Parathyroid adenoma (tissue), 2 donors: ENCODE data around the gene EFCAB10.

Source experiments
- H2AFZ ChIP-seq: fragments of 300-600 bp; sonication (generic); one replicate; pipeline ENCODE4 v1.7.0; 2017; ENCODE audit warnings: antibody characterized with exemption, mild to moderate bottlenecking
- H3K27ac ChIP-seq: fragments of 300-600 bp; sonication (generic); one replicate; pipeline ENCODE4 v1.7.0; 2017
- H3K27me3 ChIP-seq: fragments of 300-600 bp; sonication (generic); one replicate; pipeline ENCODE4 v1.7.0; 2017; ENCODE audit warnings: low read length; ENCODE audit not compliant: control insufficient read depth, insufficient read depth
- H3K36me3 ChIP-seq: fragments of 300-600 bp; sonication (generic); one replicate; pipeline ENCODE4 v1.7.0; 2017; ENCODE audit warnings: low read length; ENCODE audit not compliant: control insufficient read depth, insufficient read depth
- H3K4me1 ChIP-seq: fragments of 300-600 bp; sonication (generic); one replicate; pipeline ENCODE4 v1.7.0; 2017; ENCODE audit warnings: control low read depth
- H3K4me2 ChIP-seq: fragments of 300-600 bp; sonication (generic); one replicate; pipeline ENCODE4 v1.7.0; 2017; ENCODE audit warnings: low read length
- H3K4me3 ChIP-seq: fragments of 300-600 bp; sonication (generic); one replicate; pipeline ENCODE4 v1.7.0; 2017; ENCODE audit warnings: low read depth, low read length
- H3K79me2 ChIP-seq: fragments of 300-600 bp; sonication (generic); one replicate; pipeline ENCODE4 v1.7.0; 2017; ENCODE audit warnings: control low read depth
- H3K9ac ChIP-seq: fragments of 300-600 bp; sonication (generic); one replicate; pipeline ENCODE4 v1.7.0; 2017; ENCODE audit warnings: mild to moderate bottlenecking
- H3K9me3 ChIP-seq: fragments of 300-600 bp; sonication (generic); one replicate; pipeline ENCODE4 v1.7.0; 2017; ENCODE audit warnings: low read length; ENCODE audit not compliant: control insufficient read depth
- TF ChIP-seq, protein P1 (sequence below): fragments of 300-600 bp; sonication (generic); IDR thresholded peaks from one replicate; pipeline ENCODE4 v1.7.0; 2017; ENCODE audit warnings: antibody characterized with exemption, mild to moderate bottlenecking
- donor health status: primary hyperparathyroidism.

The EFCAB10 gene, protein sequence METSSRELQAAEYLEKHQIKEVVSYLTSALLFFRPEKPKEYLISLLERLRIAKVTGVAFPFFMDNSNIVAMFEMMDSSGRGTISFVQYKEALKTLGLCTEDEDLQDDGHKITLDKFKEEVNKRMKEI

DNA sequence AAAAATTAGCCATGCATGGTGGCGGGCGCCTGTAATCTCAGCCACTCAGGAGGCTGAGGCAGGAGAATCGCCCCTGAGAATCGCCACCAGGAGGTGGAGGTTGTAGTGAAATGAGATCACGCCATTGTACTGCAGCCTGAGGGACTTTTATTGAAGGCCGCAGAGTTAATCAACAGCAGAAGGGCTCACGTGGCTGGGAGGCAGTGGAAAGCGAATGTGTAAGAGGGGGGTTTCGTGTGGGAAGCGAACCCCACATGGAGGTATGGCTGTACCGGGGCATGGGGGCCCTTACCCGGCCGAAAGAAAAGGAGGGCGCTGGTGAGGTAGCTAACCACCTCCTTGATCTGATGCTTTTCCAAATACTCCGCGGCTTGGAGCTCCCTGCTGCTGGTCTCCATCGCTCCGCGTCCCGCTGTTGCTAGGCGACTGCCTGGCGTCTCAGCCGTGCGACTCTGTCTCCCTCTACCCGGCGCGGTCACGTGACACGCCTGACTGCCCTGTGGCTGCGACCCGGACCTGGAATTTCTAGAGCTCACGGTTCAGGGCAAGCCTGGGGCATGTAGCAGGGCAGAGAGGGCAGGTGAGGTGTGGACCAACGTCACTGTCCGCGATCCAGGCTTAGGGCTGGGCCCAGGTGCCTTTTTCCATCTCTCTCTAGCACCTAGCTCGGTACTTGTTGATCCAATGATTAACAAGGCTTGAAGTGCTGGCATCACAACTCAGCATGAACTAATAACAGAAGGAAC lies at the start of gene EFCAB10:
EFCAB10 (minus strand) TSS at position 428 of the 746 bp plus-strand sequence; CDS start at position 398, 30 bp downstream.
- Histone ChIP-seq H3K27me3 (no peaks in the 10 kb centered on the region), H3K4me1 (no peaks in the 10 kb centered on the region), H3K27ac (no peak within 1 kb of the TSS), H3K9me3 (no peaks in the 10 kb centered on the region), H3K79me2 (no peaks in the 10 kb centered on the region), H3K9ac (no peak within 1 kb of the TSS), H3K36me3 (no peaks in the 10 kb centered on the region), H3K4me3 (no peak within 1 kb of the TSS), H2AFZ (peak within 1 kb of the TSS; percentile 76), H3K4me2 (peak within 1 kb of the TSS; percentile 77)
- TF ChIP-seq, protein P1, sequence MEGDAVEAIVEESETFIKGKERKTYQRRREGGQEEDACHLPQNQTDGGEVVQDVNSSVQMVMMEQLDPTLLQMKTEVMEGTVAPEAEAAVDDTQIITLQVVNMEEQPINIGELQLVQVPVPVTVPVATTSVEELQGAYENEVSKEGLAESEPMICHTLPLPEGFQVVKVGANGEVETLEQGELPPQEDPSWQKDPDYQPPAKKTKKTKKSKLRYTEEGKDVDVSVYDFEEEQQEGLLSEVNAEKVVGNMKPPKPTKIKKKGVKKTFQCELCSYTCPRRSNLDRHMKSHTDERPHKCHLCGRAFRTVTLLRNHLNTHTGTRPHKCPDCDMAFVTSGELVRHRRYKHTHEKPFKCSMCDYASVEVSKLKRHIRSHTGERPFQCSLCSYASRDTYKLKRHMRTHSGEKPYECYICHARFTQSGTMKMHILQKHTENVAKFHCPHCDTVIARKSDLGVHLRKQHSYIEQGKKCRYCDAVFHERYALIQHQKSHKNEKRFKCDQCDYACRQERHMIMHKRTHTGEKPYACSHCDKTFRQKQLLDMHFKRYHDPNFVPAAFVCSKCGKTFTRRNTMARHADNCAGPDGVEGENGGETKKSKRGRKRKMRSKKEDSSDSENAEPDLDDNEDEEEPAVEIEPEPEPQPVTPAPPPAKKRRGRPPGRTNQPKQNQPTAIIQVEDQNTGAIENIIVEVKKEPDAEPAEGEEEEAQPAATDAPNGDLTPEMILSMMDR: no peak

DNA sequence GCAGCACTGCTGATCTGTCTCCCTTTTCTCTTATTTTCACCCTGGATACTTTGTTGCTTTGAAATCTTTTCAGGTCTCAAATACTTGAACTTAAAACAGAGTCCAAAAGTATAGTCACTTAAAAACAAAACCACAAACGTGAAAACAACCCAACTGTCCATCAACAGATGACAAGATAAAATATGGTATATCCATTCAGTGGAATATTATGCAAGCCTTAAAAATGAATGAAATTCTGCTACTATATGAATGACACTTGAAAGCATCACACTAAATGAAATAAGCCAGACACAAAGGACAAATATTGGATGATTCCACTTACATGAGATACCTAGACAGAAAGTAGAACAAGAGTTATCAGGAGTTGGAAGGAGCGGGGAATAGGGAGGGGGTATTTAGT lies 44.7 kb upstream of the EFCAB10 start:
- H3K4me3 ChIP-seq: no peak overlapping the region
- H3K9ac ChIP-seq: no peak overlapping the region
- no peaks in the 10 kb centered on the region for H3K4me1 ChIP-seq
- H3K9me3 ChIP-seq: no peaks in the 10 kb centered on the region
- no peaks in the 10 kb centered on the region for H3K36me3 ChIP-seq
- TF ChIP-seq, protein P1: no peak
- no peaks in the 10 kb centered on the region for H3K79me2 ChIP-seq
- H3K27ac ChIP-seq: no peak overlapping the region
- H3K27me3 ChIP-seq: no peaks in the 10 kb centered on the region
- H2AFZ ChIP-seq: no peak overlapping the region
- H3K4me2 ChIP-seq: no peak overlapping the region

DNA sequence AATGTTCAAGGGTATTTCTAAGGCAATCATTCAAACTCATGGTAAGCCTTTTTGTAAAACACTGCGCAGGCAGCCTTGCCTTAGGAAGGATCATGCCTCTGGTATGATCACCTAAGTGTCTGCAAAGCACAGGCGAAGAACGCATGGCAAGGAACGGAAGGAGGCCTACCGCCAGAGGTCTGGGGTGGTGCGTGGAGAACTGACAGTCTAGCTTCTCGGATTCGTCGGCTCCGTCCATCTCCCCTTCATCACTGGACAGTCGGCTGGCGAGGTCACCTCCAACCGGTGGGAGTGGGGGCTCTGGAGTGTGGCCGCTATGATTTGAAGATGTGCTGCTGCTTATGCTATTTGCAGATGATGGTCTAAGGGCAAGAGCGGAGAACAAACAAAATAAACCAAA lies 42.6 kb upstream of the EFCAB10 start:
- no peaks in the 10 kb centered on the region for H3K4me1 ChIP-seq
- no peak overlapping the region for H2AFZ ChIP-seq
- H3K27me3 ChIP-seq: no peaks in the 10 kb centered on the region
- H3K4me2 ChIP-seq: no peak overlapping the region
- no peak overlapping the region for H3K27ac ChIP-seq
- H3K9ac ChIP-seq: no peak overlapping the region
- TF ChIP-seq, protein P1: no peak
- H3K79me2 ChIP-seq: no peaks in the 10 kb centered on the region
- no peak overlapping the region for H3K4me3 ChIP-seq
- no peaks in the 10 kb centered on the region for H3K36me3 ChIP-seq
- no peaks in the 10 kb centered on the region for H3K9me3 ChIP-seq

DNA sequence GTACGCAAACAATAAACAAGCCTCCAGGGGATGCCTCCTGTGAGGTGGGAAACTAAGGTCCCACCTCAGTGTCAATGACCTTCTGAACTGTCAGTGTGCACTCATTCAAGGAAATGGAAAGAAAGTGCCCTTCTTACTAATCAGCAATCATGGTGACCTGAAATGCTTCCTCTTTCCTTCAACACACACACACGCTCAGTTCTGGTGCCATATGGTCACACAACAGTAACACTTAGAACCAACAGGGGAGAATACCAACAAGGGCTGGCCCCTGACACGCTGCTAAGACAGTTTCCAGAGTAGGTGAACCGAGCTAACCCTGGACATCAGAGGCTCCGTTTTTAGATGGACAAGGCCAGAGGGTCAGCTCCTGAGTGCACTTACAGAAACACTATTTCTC lies 42.1 kb upstream of the EFCAB10 start:
- Histone ChIP-seq H3K4me1 (no peaks in the 10 kb centered on the region), H3K27me3 (no peaks in the 10 kb centered on the region), H3K36me3 (no peaks in the 10 kb centered on the region), H3K27ac (no peak overlapping the region), H3K4me2 (no peak overlapping the region), H2AFZ (no peak overlapping the region), H3K9ac (no peak overlapping the region), H3K4me3 (no peak overlapping the region), H3K9me3 (no peaks in the 10 kb centered on the region), H3K79me2 (no peaks in the 10 kb centered on the region)
- TF ChIP-seq, protein P1: no peak
